Pancreas (tissue), 10 donors: ENCODE results near the gene FAM210A. TPM values are rescaled to one million over a fixed set of nuclear protein-coding genes. Genes with fewer than 3 reads are reported as not detected.
A peak's percentile ranks its signal among the peaks of the same experiment; 100 is the strongest.

Experiments used
- ATAC-seq, 4 donors: fragments of 200-7000 bp; cut with Tn5 transposase; one replicate each; pipeline versions ENCODE4 v1.8.0 to v1.9.1; 2020; ENCODE audit warnings: mild to moderate bottlenecking in 4 of 4, moderate library complexity in 4 of 4
- DNase-seq, 6 donors: peaks; one replicate each; pipeline ENCODE4 v3.0.0-alpha.2; 2020
- FAIRE-seq: peaks from 2 replicates; lab custom pipeline; 2012; peaks lifted over from hg19 to GRCh38; lab: Jason Lieb, UNC
- H3K27ac ChIP-seq, 4 donors: fragments of 200-600 bp; sonication (generic); 1 replicate in 3 of 4; 2 replicates in 1 of 4; pipeline versions ENCODE4 v1.5.0 to v1.8.0; 2020
- H3K27me3 ChIP-seq, 4 donors: fragments of 200-600 bp; one replicate each; pipeline ENCODE4 v1.8.0; 2021
- H3K36me3 ChIP-seq, 3 donors: fragments of 200-600 bp; sonication (generic) in 1 of 3; one replicate each; pipeline versions ENCODE4 v1.5.0 to v1.8.0; 2020 to 2021
- H3K4me1 ChIP-seq, 3 donors: fragments of 200-600 bp; one replicate each; pipeline ENCODE4 v1.8.0; 2021
- H3K4me3 ChIP-seq, 4 donors: fragments of 200-600 bp; sonication (generic) in 2 of 4; one replicate each; pipeline versions ENCODE4 v1.5.0 to v1.8.0; 2020 to 2021
- H3K9me3 ChIP-seq, 4 donors: fragments of 200-600 bp; one replicate each; pipeline ENCODE4 v1.8.0; 2021
- WGBS, 2 donors: extraction: QIAGEN DNeasy Blood & Tissue Kit; methylation state at CpG; one replicate each; pipeline ENCODE4 v1.1.7; 2013; 5-methylcytosine and 5-hydroxymethylcytosine counted together
- intact Hi-C, 3 donors: fragments of 100-400 bp; cut with DNase I; formaldehyde crosslinking; loops; one replicate each; pipeline versions ENCODE4 v1.11.1 to v1.14.2; 2022
- polyA plus RNA-seq, 2 donors: library from polyadenylated mRNA; stranded (reverse); fragments of 200-250 nt; gene quantifications; one replicate each; pipeline ENCODE4 v1.2.3, GENCODE V29; 2013
- total RNA-seq, 6 donors: library from RNA; stranded (reverse); fragmentation: NEBNext Ultra II Directional in 4 of 6; extraction: Animal tissue kit (Norgen Biotek cat#: 25700) in 4 of 6; gene quantifications; one replicate each; pipeline versions ENCODE4 v1.2.1 to v1.2.4, GENCODE V29; 2021 to 2023
- TF ChIP-seq, protein P1 (sequence below), 4 donors: fragments of 200-600 bp; sonication (generic) in 3 of 4; IDR thresholded peaks; one replicate each; pipeline versions ENCODE4 v1.5.0 to v1.8.0; 2021; ENCODE audit warnings: antibody characterized with exemption in 4 of 4
- donor health status: healthy with polysubstance abuse.
- donor health status: DM: no; HTN: no; CAD: no; lungs with moderate emphysema.
- donor health status: DM: no; HTN: no; CAD: no.
- donor health status: control.
- donor health status: control.
- donor health status: Bipolar disorder and iron deficiency.
- donor health status: DM: yes; HTN: yes; CAD: no.
- donor health status: DM: no; HTN: no; CAD: no.
- donor health status: DM: no; HTN: no; CAD: no.
- donor health status: DM: yes; HTN: yes; CAD: no.

FAM210A gene
- total and polyA plus RNA-seq, 8 donors, result 1.5 to 7.2 (median 3.1) TPM

DNA sequence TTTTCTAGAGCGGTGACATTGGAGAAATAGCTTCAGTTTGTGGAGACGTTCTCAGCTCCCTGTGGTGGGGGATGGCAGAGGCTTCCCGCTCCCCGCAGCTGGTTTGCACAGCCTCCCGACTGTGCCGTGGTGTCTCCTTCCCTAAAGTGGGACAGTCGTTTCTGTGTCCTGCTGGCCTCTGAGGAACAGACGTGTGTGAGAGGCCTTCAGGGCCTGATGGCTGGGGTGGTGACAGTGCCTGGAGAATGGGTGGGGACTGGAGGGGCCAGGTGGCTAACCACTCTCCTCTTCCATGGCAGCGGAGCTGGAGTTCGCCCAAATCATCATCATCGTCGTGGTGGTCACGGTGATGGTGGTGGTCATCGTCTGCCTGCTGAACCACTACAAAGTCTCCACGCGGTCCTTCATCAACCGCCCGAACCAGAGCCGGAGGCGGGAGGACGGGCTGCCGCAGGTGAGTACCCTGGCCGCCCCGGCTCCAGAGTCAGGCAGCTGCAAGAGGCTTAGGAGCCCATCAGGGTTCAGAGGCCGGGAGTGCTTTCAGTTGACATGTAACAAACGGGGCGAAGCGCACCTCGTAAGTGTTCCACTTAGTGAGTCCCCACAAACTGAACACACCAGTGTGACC is 105.4 kb downstream of the FAM210A start:
- no peaks in the 10 kb centered on the region for H3K9me3 ChIP-seq
- 89 to 92% methylated on average over 28 to 29 of the region's 29 CpGs for WGBS, 2 donors
- no peak for ATAC-seq
- no peaks in the 10 kb centered on the region for H3K27me3 ChIP-seq
- H3K27ac ChIP-seq, result no peak overlapping the region
- no peak overlapping the region for H3K4me3 ChIP-seq
- no peak for FAIRE-seq
- intact Hi-C loops, result no loop called here
- TF ChIP-seq, protein P1, sequence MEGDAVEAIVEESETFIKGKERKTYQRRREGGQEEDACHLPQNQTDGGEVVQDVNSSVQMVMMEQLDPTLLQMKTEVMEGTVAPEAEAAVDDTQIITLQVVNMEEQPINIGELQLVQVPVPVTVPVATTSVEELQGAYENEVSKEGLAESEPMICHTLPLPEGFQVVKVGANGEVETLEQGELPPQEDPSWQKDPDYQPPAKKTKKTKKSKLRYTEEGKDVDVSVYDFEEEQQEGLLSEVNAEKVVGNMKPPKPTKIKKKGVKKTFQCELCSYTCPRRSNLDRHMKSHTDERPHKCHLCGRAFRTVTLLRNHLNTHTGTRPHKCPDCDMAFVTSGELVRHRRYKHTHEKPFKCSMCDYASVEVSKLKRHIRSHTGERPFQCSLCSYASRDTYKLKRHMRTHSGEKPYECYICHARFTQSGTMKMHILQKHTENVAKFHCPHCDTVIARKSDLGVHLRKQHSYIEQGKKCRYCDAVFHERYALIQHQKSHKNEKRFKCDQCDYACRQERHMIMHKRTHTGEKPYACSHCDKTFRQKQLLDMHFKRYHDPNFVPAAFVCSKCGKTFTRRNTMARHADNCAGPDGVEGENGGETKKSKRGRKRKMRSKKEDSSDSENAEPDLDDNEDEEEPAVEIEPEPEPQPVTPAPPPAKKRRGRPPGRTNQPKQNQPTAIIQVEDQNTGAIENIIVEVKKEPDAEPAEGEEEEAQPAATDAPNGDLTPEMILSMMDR (IDR thresholded peaks at IDR 0.05), result no peak
- no peak for DNase-seq
- no peaks in the 10 kb centered on the region for H3K4me1 ChIP-seq
- H3K36me3 ChIP-seq, result no peaks in the 10 kb centered on the region

DNA sequence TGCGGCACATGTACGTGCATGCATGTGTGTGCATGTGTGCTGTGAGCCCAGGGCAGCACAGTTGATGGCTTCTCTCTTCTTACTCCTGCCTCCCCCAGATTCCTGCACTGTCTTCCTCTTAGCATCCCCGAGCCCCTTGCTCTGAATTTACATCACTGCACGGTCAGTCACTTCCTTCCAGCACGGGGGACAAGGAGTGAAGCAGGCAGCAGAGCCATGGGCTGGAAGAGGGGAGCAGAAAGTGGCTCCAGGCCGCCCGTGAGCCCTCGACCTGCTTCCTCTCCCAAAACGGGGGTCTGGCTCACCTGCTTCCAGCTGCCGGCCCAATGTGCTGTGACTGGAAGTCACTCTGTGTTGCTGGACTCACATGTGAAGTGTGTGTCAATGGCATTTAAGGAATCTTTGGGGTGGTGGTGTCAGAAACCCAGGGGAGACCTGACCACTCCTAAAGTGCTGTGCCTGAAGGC is 106.1 kb downstream of the FAM210A start:
- no peak for FAIRE-seq
- no peak for DNase-seq
- no peaks in the 10 kb centered on the region for H3K36me3 ChIP-seq
- intact Hi-C loops, result no loop called here
- TF ChIP-seq, protein P1 (IDR thresholded peaks at IDR 0.05), result no peak
- H3K4me1 ChIP-seq, result no peaks in the 10 kb centered on the region
- WGBS, 2 donors, result 76 to 84% methylated on average over 10 of the region's 10 CpGs
- no peak for ATAC-seq
- H3K9me3 ChIP-seq, result no peaks in the 10 kb centered on the region
- H3K27ac ChIP-seq, result no peak overlapping the region
- no peaks in the 10 kb centered on the region for H3K27me3 ChIP-seq
- no peak overlapping the region for H3K4me3 ChIP-seq

DNA sequence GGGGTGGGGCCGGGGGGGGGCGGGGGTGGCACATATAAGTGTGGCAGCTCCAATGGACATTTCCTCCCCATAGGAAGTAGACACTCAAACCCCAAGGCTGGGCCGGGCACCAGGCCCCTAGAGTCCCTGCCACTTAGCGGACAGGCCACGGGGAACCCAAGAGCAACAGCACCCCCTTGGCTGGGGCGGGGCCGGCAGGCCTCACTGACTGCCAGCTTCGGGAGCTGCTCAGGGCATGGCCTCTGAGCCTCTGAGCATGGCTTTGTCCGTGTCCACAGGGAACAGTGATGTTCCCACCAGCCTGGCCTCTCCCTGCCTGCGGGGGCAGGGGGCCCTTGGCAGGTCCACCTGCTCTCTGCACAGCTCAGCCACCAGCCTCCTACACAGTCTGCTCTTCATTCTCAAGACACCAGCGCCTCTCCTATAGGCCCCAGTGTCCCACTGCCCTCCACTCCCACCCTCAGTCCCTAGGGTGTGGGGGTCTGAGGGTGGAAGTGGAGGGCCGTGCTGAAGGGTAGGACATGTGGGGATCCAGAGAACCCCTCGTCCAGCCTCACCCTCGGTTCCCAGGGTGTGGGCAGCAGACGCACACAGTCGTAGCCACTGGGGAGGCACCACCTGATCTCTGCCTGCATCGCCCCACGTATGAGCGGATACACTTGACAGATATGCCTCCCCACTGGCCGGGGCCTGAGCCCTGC is 106.7 kb downstream of the FAM210A start:
- DNase-seq, result peak in 1 of 6 donors; percentile 64
- no peak for FAIRE-seq

DNA sequence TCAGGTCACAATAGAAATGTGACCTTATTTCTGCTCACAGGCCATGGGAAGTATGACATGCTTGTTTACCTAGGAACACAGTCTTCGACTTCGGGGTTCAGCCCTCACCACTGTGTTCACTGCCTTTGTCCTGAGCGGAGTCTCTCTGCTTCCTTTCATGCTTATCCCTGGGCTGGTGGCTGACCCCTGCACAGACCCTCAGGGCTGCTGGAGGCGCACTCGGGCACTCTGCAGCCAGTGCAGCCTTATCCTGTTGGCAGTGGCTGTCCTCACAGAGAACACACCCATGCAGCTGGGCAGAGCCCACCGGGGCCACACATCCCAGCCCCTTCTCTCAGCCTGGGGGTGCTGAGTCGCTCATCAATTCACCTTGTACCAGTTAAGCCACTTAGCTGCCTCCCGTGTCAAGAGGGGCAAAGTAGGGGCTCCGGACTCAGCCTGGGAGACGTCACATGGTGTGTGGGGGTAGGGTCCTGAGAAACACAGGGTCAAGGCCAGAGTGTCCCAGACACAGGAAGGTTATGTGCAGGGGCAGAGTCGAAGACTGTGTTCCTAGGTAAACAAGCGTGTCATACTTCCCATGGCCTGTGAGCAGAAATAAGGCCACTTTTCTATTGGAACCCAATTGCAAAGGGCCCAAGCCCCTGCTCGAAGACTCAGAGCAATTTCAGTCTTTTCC is 107.5 kb downstream of the FAM210A start:
- intact Hi-C loops, result no loop called here
- ATAC-seq, result no peak
- DNase-seq, result no peak
- Histone ChIP-seq H3K27ac (no peak overlapping the region), H3K4me1 (no peaks in the 10 kb centered on the region), H3K9me3 (no peaks in the 10 kb centered on the region), H3K27me3 (no peaks in the 10 kb centered on the region), H3K36me3 (no peaks in the 10 kb centered on the region), H3K4me3 (no peak overlapping the region)
- 72 to 75% methylated on average over 13 of the region's 13 CpGs for WGBS, 2 donors
- TF ChIP-seq, protein P1 (IDR thresholded peaks at IDR 0.05), result no peak
- FAIRE-seq, result no peak

More for the DNA sequence above, 106.7 kb downstream of the FAM210A start:
- TF ChIP-seq, protein P1 (IDR thresholded peaks at IDR 0.05), result no peak
- H3K36me3 ChIP-seq, result no peaks in the 10 kb centered on the region
- no peaks in the 10 kb centered on the region for H3K27me3 ChIP-seq
- no peak overlapping the region for H3K4me3 ChIP-seq
- intact Hi-C loops, result no loop called here
- no peak overlapping the region for H3K27ac ChIP-seq
- ATAC-seq, result no peak
- H3K9me3 ChIP-seq, result no peaks in the 10 kb centered on the region
- no peaks in the 10 kb centered on the region for H3K4me1 ChIP-seq
- 82 to 85% methylated on average over 18 to 20 of the region's 20 CpGs for WGBS, 2 donors
